CD4-positive, alpha-beta T cell treated with Interleukin-17A for 4 hours (primary cell): ENCODE data around the gene DAO.
"Not testable (repeated sequence)": the region's sequence is repeated elsewhere in the genome, so short reads cannot be mapped to it uniquely, and the experiment has no call there.

Source experiments
- DNase-seq: peaks from one replicate; pipeline ENCODE4 v3.0.0-alpha.2; 2020; ENCODE audit warnings: mixed read lengths

The DAO gene

DNA sequence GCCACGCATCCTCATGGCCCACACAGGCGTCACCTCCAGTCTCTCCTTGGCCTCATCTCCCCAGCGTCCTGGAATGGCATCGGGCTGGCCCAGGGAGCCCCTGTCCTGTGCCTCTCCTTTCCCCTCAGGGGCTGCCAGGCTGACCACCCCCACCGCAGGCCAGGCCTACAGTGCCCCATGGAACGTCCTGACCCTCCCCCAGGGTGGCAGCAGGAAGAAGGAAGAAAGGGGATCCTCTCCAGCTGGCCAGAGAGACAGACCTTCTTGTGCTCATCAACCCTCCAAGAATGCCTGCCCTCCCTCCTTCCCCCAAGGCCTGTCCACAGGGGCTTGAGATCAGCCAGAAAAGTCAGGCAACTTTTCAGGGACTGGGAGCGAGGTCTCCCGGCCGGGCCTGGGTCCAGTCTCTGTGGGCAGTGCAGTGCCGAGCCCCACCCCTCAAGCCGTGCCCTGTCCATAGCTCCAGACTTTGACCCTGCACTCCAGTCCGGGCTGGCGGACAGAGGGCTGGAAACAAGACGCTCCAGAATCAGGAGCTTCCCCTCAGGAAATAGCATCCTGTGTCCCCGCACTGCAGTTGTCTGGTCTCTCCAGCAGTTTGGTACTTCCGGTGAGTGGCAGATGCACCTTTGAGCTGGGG lies at the start of gene DAO:
TSS of gene DAO (plus strand) at position 478 of the 640 bp plus-strand sequence. CDS start 4,915 bp downstream, outside the sequence.
- DNase-seq, result no peak

DNA sequence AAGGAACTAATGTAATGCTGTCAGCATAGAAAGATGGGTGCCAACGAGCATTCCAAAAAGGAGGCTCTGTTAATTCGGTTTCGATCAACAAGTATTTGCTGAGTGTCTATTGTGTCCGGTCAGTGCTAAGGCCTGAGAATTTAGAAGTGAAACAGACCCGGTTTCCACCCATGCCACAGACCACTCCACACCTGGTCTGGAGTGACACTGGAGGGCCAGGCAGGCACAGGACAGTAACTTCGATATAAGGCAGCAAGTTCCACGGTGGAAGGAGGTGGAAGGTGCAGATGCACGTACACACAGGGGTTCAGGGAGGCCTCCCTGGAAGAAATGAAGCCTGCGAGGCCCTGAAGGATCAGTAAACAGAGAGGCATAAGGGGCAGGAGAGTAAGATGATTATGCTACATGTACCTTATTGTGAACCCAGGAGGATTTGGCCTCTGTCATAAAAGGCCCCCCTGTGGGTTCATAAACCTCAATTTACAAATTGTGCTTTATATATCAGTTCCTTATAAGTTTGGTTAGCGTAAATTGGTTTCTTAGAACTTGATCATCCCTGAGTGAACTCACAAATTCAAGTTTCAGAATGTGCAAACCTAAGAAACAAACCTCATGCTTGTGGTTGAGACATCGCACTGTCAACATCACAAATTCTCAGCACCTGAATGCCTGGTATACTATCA lies 48.4 kb upstream of the DAO start:
- DNase-seq, result no peak

- no peak for DNase-seq
These were observed 47.7 kb upstream of the DAO start for GRCh38 chr12:108832208-108832607.

GRCh38 chr12:108832730-108833354 lies 47.0 kb upstream of the DAO start:
- no peak for DNase-seq

DNA sequence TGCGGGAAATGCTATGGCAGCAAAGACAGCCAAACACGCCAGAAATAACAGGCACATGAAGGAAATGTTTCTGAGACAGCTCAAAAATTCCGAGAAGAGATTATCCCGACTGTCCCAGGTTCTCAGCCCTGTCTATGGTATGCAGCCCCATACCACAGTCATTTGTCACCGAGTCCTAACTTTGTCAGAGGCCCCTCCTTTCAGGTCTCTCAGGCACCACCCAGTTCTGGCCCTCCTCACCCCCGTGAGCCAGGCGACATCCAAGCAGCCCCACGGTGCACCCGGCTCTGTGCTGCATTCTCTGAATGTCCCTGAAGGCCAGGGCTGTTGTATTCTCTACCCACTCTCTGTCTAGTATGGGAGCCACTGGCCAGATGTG lies 46.5 kb upstream of the DAO start:
- DNase-seq, result no peak

DNA sequence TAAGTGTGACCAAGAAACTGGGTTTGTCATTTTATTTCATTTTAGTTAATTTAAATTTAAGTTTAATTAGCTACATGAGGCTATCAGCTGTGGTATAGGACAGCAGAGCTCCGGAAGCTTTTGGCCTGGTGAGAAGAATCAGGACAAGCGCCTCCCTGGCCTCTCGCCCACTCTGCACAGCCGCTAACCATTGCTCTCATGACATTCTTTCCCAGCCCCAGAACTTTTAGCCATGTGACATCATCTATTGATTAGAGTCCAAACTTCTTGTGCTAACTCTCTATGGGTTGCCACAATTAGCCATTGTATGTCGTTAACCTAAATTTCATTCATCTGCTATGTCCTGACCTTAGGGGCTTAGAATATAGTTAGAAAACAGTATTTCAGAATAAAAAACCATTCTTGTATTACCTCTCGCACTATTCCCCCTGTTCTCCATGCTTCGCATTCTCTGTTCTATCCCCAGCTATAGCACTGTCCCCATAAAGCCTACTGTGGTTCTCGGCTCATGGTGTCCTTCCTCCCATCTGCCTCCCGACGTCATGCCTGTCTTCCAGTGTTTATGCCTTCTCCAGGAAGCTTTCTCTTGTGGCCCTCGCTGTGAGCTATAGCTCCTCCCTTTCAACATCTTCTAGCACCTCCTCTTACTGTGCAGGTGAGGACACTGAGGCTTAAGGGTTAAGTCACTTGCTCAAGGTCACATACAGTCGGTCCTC lies 46.0 kb upstream of the DAO start:
- DNase-seq, result no peak

- DNase-seq, result no peak
These were observed 43.8 kb upstream of the DAO start for GRCh38 chr12:108835860-108836634.

- no peak for DNase-seq
These were observed 42.7 kb upstream of the DAO start for GRCh38 chr12:108837239-108837638.

GRCh38 chr12:108837680-108838079 lies 42.2 kb upstream of the DAO start:
- DNase-seq, result no peak

- DNase-seq, result peak; percentile 76
These were observed 41.5 kb upstream of the DAO start for GRCh38 chr12:108838194-108839017.

- DNase-seq, result no peak
These were observed 40.6 kb upstream of the DAO start for GRCh38 chr12:108839018-108839889.

- DNase-seq, result no peak
These were observed 40.0 kb upstream of the DAO start for GRCh38 chr12:108839890-108840230.

GRCh38 chr12:108840605-108841332 lies 39.1 kb upstream of the DAO start:
- DNase-seq, result no peak

DNA sequence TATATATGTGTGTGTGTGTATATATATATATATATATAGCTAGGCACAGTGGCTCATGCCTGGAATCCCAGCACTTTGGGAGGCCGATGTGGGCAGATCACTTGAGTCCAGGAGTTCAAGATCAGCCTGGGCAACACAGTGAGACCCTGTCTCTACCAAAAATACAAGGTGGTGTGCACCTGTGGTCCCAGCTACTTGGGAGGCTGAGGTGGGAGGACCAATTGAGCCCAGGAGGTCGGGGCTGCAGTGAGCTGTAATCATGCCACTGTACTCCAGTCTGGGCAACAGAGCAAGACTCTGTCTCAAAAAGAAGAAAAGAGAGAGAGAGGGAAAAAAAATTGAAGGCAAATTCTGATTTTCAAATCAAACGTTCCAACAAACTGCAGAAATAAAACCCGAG lies 38.1 kb upstream of the DAO start:
- not testable (repeated sequence) for DNase-seq

GRCh38 chr12:108842361-108842760 lies 37.5 kb upstream of the DAO start:
- DNase-seq, result no peak

DNA sequence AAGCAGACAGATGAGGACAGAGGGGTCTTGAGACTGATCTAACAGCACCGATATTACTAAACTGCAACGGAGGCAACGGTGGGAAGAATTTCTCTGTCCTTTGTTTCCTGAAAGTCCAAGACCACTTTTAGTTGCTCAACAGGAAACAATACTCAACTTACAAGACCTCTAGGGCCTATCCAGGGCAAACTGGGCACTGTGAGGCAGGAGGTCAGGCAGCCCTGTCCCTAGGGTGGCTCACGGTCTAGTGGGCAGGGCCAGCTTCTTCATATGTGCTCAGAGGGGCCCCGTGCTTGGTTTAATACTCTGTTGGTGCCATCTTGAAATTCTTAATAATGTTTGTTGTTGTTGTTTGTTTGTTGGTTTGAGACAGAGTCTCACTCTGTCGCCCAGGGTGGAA lies 36.7 kb upstream of the DAO start:
- no peak for DNase-seq

- no peak for DNase-seq
These were observed 34.2 kb upstream of the DAO start for GRCh38 chr12:108845696-108846095.

DNA sequence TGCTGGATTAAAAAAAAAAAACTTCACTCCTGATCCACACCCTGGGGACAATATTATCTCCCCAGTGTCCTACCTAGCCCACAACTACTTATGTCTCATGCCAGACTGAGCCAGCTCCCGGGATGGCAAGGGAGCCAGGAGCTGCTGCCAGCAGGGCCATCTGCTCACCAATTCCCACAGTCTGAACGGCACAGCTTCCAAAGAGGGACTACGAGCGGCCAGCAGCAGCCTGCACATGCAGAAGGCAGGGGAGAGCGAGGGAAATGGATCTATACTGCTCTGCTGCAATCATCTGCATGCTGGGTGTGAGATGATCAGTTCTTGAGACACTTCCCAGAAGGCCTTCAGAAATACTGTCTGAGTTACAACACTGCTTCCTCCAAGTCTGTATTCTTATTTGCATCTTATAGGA lies 33.6 kb upstream of the DAO start:
- no peak for DNase-seq

GRCh38 chr12:108847705-108848104 lies 32.2 kb upstream of the DAO start:
- no peak for DNase-seq

- no peak for DNase-seq
These were observed 30.2 kb upstream of the DAO start for GRCh38 chr12:108849660-108850059.
